HepG2 (cell line): ENCODE data around the gene FXYD4. TPM values are rescaled to one million over a fixed set of nuclear protein-coding genes. Genes with fewer than 3 reads are reported as not detected.

ENCODE experiments used
- ATAC-seq: fragments of 200-7000 bp; cut with Tn5 transposase; 3 replicates; pipeline ENCODE4 v1.9.1; 2020; ENCODE audit warnings: mild to moderate bottlenecking, moderate library complexity
- BruUV-seq: library from RNA; stranded (reverse); fragments of 400-500 nt; replicated peaks from 2 replicates; lab custom pipeline; 2021; lab: Mats Ljungman, UMichigan
- CTCF ChIA-PET: fragments of 300-600 bp; formaldehyde crosslinking; extraction: SDS; loops from one replicate; lab custom pipeline; 2021; ENCODE audit warnings: low total read pairs, inconsistent platforms, low intra/inter-chr PET ratio; lab: Yijun Ruan, JAX
- POLR2A ChIA-PET: fragments of 350-600 bp; sonication (Branson Sonifier 250); formaldehyde crosslinking; loops from one replicate; lab custom pipeline; 2020; ENCODE audit warnings: antibody characterized with exemption, inconsistent platforms; lab: Yijun Ruan, JAX
- DNase-seq: peaks from one replicate; pipeline ENCODE4 v3.0.0-alpha.2; 2015; ENCODE audit warnings: low spot score
- FAIRE-seq: peaks from 3 replicates; lab custom pipeline; 2011; peaks lifted over from hg19 to GRCh38; lab: Jason Lieb, UNC
- H2AFZ ChIP-seq: one replicate; pipeline ENCODE4 v1.6.1; 2011; ENCODE audit warnings: low read length, inconsistent platforms
- H3K27ac ChIP-seq: fragments of 300-600 bp; 3 replicates; pipeline ENCODE4 v1.8.0; 2011; ENCODE audit warnings: mixed run types, mild to moderate bottlenecking, mixed read lengths, low read length, inconsistent platforms; ENCODE audit not compliant: insufficient read depth; ENCODE audit errors: extremely low read length
- H3K27me3 ChIP-seq, 2 experiments: fragments of 200-600 bp in 1 of 2; 2 replicates in 1 of 2; 3 replicates in 1 of 2; pipeline versions ENCODE4 v1.6.0 to v1.8.0; 2011; ENCODE audit warnings: low read length in 2 of 2, mild to moderate bottlenecking in 2 of 2, moderate library complexity in 2 of 2, inconsistent platforms in 1 of 2; ENCODE audit not compliant: insufficient read depth in 2 of 2, control insufficient read depth in 1 of 2
- H3K36me3 ChIP-seq, 2 experiments: fragments of 200-600 bp in 1 of 2; replicated peaks in 1 of 2; 2 replicates in 1 of 2; 3 replicates in 1 of 2; pipeline versions ENCODE4 v1.5.1 to v1.8.0; 2011; ENCODE audit warnings: low read length in 2 of 2, inconsistent platforms in 1 of 2; ENCODE audit not compliant: insufficient read depth in 2 of 2, control insufficient read depth in 1 of 2
- H3K4me1 ChIP-seq: 2 replicates; pipeline ENCODE4 v1.5.1; 2012; ENCODE audit warnings: low read length, inconsistent platforms; ENCODE audit not compliant: insufficient read depth
- H3K4me2 ChIP-seq: 2 replicates; pipeline ENCODE4 v1.6.0; 2011; ENCODE audit warnings: low read depth, low read length, inconsistent platforms
- H3K4me3 ChIP-seq, 3 experiments: fragments of 200-600 bp in 1 of 3; sonication (generic), shearing (Covaris generic) in 1 of 3; replicated peaks in 1 of 3; 2 replicates each; pipeline ENCODE4 v1.5.1; 2011 to 2016; ENCODE audit warnings: low read length in 3 of 3, inconsistent platforms in 2 of 3, low read depth in 2 of 3, mild to moderate bottlenecking in 2 of 3, control low read depth in 1 of 3, mixed read lengths in 1 of 3; ENCODE audit not compliant: insufficient read depth in 1 of 3
- H3K79me2 ChIP-seq: one replicate; pipeline ENCODE4 v1.6.1; 2011; ENCODE audit warnings: low read length, inconsistent platforms; ENCODE audit not compliant: insufficient read depth
- H3K9ac ChIP-seq: 2 replicates; pipeline ENCODE4 v1.6.0; 2011; ENCODE audit warnings: mild to moderate bottlenecking, low read depth, low read length, inconsistent platforms; ENCODE audit not compliant: insufficient read depth
- H3K9me3 ChIP-seq: 2 replicates; pipeline ENCODE4 v1.5.1; 2012; ENCODE audit warnings: mild to moderate bottlenecking, low read length
- H4K20me1 ChIP-seq: 2 replicates; pipeline ENCODE4 v1.6.0; 2011; ENCODE audit warnings: inconsistent platforms, mild to moderate bottlenecking, low read length, moderate library complexity; ENCODE audit not compliant: insufficient read depth
- AGO2 ChIP-seq: fragments of 200-400 bp; formaldehyde crosslinking; optimal IDR thresholded peaks from 2 replicates; pipeline ENCODE3; 2017; ENCODE audit warnings: mild to moderate bottlenecking, low read depth, low read length, moderate library complexity
- BCL3 ChIP-seq: sonication (generic); formaldehyde crosslinking; IDR thresholded peaks from 2 replicates; pipeline ENCODE4 v1.5.1; 2020; ENCODE audit warnings: mild to moderate bottlenecking, missing genetic modification reagents, moderate library complexity
- BCL6 ChIP-seq: IDR thresholded peaks from 2 replicates; pipeline ENCODE4 v1.6.1; 2016; ENCODE audit warnings: missing genetic modification reagents, missing compliant biosample characterization
- BRCA1 ChIP-seq: sonication (generic); formaldehyde crosslinking; IDR thresholded peaks from 2 replicates; pipeline ENCODE4 v1.4.0; 2020; ENCODE audit warnings: missing genetic modification reagents
- CC2D1A ChIP-seq: sonication (generic); formaldehyde crosslinking; IDR thresholded peaks from 2 replicates; pipeline ENCODE4 v1.8.1; 2023; ENCODE audit warnings: mild to moderate bottlenecking, missing genetic modification reagents
- KMT2A ChIP-seq: sonication (generic); formaldehyde crosslinking; IDR thresholded peaks from 2 replicates; pipeline ENCODE4 v1.4.0; 2020; ENCODE audit warnings: missing genetic modification reagents
- MEIS1 ChIP-seq: sonication (generic); formaldehyde crosslinking; IDR thresholded peaks from 2 replicates; pipeline ENCODE4 v1.9.0; 2021; ENCODE audit warnings: mild to moderate bottlenecking, missing genetic modification reagents, moderate library complexity, borderline replicate concordance
- REXO4 ChIP-seq: sonication (generic); formaldehyde crosslinking; IDR thresholded peaks from 2 replicates; pipeline ENCODE4 v1.8.0; 2022; ENCODE audit warnings: missing genetic modification reagents, mild to moderate bottlenecking, borderline replicate concordance
- SKIL ChIP-seq: sonication (generic); formaldehyde crosslinking; IDR thresholded peaks from 2 replicates; pipeline ENCODE4 v1.8.0; 2022; ENCODE audit warnings: missing genetic modification reagents, mild to moderate bottlenecking, moderate library complexity, borderline replicate concordance
- SOX13 ChIP-seq, 3 experiments: fragments of 450-650 bp in 1 of 3; sonication (generic) in 1 of 3; formaldehyde crosslinking in 1 of 3; IDR thresholded peaks in 2 of 3; conservative IDR thresholded peaks in 1 of 3; 2 replicates each; pipeline versions ENCODE4 v1.5.0 to v1.6.1; 2016 to 2020; ENCODE audit warnings: antibody characterized with exemption in 1 of 3, mild to moderate bottlenecking in 1 of 3, missing compliant biosample characterization in 1 of 3, missing genetic modification reagents in 1 of 3, moderate library complexity in 1 of 3
- SPEN ChIP-seq: sonication (generic); formaldehyde crosslinking; IDR thresholded peaks from 2 replicates; pipeline ENCODE4 v1.5.1; 2020; ENCODE audit warnings: low read depth, mild to moderate bottlenecking, missing genetic modification reagents
- TAF1 ChIP-seq: sonication (generic); formaldehyde crosslinking; IDR thresholded peaks from 2 replicates; pipeline ENCODE4 v1.4.0; 2020; ENCODE audit warnings: missing genetic modification reagents
- TEF ChIP-seq: sonication (generic); formaldehyde crosslinking; IDR thresholded peaks from 2 replicates; pipeline ENCODE4 v1.5.0; 2020; ENCODE audit warnings: missing genetic modification reagents
- ZKSCAN1 ChIP-seq: fragments of 150-350 bp; IDR thresholded peaks from 2 replicates; pipeline ENCODE4 v1.6.1; 2014; ENCODE audit warnings: low read length
- ZNF30 ChIP-seq: sonication (generic); formaldehyde crosslinking; IDR thresholded peaks from 2 replicates; pipeline ENCODE4 v1.5.0; 2020; ENCODE audit warnings: mild to moderate bottlenecking, missing genetic modification reagents
- ZNF337 ChIP-seq: sonication (generic); formaldehyde crosslinking; IDR thresholded peaks from 2 replicates; pipeline ENCODE4 v1.5.1; 2020; ENCODE audit warnings: missing genetic modification reagents, low read depth, mild to moderate bottlenecking, borderline replicate concordance
- ZNF770 ChIP-seq: sonication (generic); formaldehyde crosslinking; IDR thresholded peaks from 2 replicates; pipeline ENCODE4 v1.5.0; 2020; ENCODE audit warnings: mild to moderate bottlenecking, missing genetic modification reagents
- ZNF773 ChIP-seq: sonication (generic); formaldehyde crosslinking; IDR thresholded peaks from 2 replicates; pipeline ENCODE4 v1.4.0; 2020; ENCODE audit warnings: missing genetic modification reagents, borderline replicate concordance
- ZNF841 ChIP-seq: sonication (generic); formaldehyde crosslinking; IDR thresholded peaks from 2 replicates; pipeline ENCODE4 v1.8.1; 2023; ENCODE audit warnings: missing genetic modification reagents, borderline replicate concordance
- WGBS: methylation state at CpG from one replicate; pipeline ENCODE4 v1.1.6; 2017; ENCODE audit warnings: low lambda C conversion rate; 5-methylcytosine and 5-hydroxymethylcytosine counted together
- in situ Hi-C: cut with HindIII; loops from 2 replicates; pipeline ENCODE4 v1.10.0; 2017; ENCODE audit warnings: low pct_unique_long_range_greater_than_20kb; ENCODE audit not compliant: extremely low pct_ligation_motif_present
- intact Hi-C: fragments of 100-400 bp; cut with micrococcal nuclease; formaldehyde crosslinking; loops from one replicate; pipeline ENCODE4 v1.10.0; 2022; ENCODE audit not compliant: unreplicated experiment
- polyA plus RNA-seq, 8 experiments: library from polyadenylated mRNA; depleted of rRNA in 3 of 8; stranded (reverse) in 7 of 8; unstranded in 1 of 8; fragments of >200 nt; fragmentation: Illumina TruSeq in 4 of 8; extraction: Trizol in 4 of 8; gene quantifications; 2 replicates each; pipeline versions ENCODE4 v1.2.1 to v1.2.3, GENCODE V29; 2011 to 2016; ENCODE audit warnings: low read depth in 4 of 8, missing spikeins in 1 of 8, mixed read lengths in 1 of 8; ENCODE audit not compliant: insufficient read depth in 1 of 8
- total RNA-seq, 5 experiments: library from RNA; depleted of rRNA; stranded (reverse); fragments of >200 nt; fragmentation: Illumina TruSeq; extraction: Trizol; gene quantifications; 2 replicates each; pipeline ENCODE4 v1.2.3, GENCODE V29; 2016; ENCODE audit warnings: low read depth in 1 of 5

FXYD4 gene
- total and polyA plus RNA-seq, 2 of the 13 experiments (the other 11 are each of a cell fraction or from before 2014, with no cell fraction given), result not detected

GRCh38 chr10:43408331-43408709 lies 36.9 kb downstream of the FXYD4 start:
- Histone ChIP-seq H3K4me2 (peak overlapping the region; percentile 94), H3K79me2 (peaks cover 59% of the 10 kb centered on the region), H3K4me1 (peaks cover 65% of the 10 kb centered on the region), H2AFZ (no peak overlapping the region), H3K9ac (peak overlapping the region; percentile 99), H3K4me3 (peak overlapping the region; percentile 86 to 95 (median 87)), H3K36me3 (0 out of 5 replicates have a peak, but pooled peaks cover 0 to 7% of the 10 kb centered on the region in 2 experiments), H4K20me1 (peaks cover 43% of the 10 kb centered on the region), H3K27ac (peak overlapping the region; percentile 100), H3K9me3 (no peaks in the 10 kb centered on the region), H3K27me3 (no peaks in the 10 kb centered on the region; a peak in 1 of 5 replicates)
- no TSS peak for BruUV-seq
- FAIRE-seq (no peak), ATAC-seq (peak; percentile 3), DNase-seq (no peak)
- ChIA-PET POLR2A (interaction anchor here (0.8 to 2.5 kb wide), 6 partner anchors 11 to 28 kb away, joined by 3 to 51 read pairs (median 14); partner anchors contain the start of gene ZNF487), CTCF (no interaction called here)
- intact Hi-C loops (no loop called here), in situ Hi-C loops (loop anchor here (25.0 kb wide), 1 partner anchor 1554 kb away; the partner anchor contains the start of gene RASSF4)
- WGBS, result 0% methylated on average over 11 of the region's 31 CpGs
- no peak for TF ChIP-seq ZNF841 (CRISPR knock-in tag)
- no peak for TF ChIP-seq REXO4 (CRISPR knock-in tag)
- no peak for TF ChIP-seq SPEN (CRISPR knock-in tag)
- TF ChIP-seq KMT2A, result no peak
- no peak for TF ChIP-seq TEF
- TF ChIP-seq ZNF337 (CRISPR knock-in tag), result peak; percentile 49; the same call in 1 of the 2 replicates
- peak; percentile 46 for TF ChIP-seq AGO2
- no peak for TF ChIP-seq BRCA1 (CRISPR knock-in tag)
- 0 out of 2 replicates have a peak, but pooled peaks have one; percentile 1 for TF ChIP-seq SOX13 (IDR thresholded peaks at IDR 0.05)
- TF ChIP-seq SOX13 (CRISPR knock-in tag; conservative IDR thresholded peaks at IDR 0.05 in 1 of 2, IDR thresholded peaks at IDR 0.05 in 1 of 2), result no peak
- TF ChIP-seq ZNF773 (CRISPR knock-in tag), result no peak
- TF ChIP-seq CC2D1A (CRISPR knock-in tag), result no peak
- TF ChIP-seq ZKSCAN1, result no peak
- no peak for TF ChIP-seq ZNF770 (CRISPR knock-in tag)
- TF ChIP-seq MEIS1 (CRISPR knock-in tag), result no peak
- no peak for TF ChIP-seq SKIL (CRISPR knock-in tag)
- no peak for TF ChIP-seq BCL6 (CRISPR knock-in tag)
- TF ChIP-seq ZNF30 (CRISPR knock-in tag), result no peak
- TF ChIP-seq BCL3 (CRISPR knock-in tag), result 0 out of 2 replicates have a peak, but pooled peaks have one; percentile 16
- TF ChIP-seq TAF1 (CRISPR knock-in tag), result no peak
